ENCODE measurements around the gene ZNF385B. TPM values are rescaled to one million over a fixed set of nuclear protein-coding genes. Genes with fewer than 3 reads are reported as not detected.
A peak's percentile ranks its signal among the peaks of the same experiment; 100 is the strongest.

ZNF385B gene
- total RNA-seq, 1 experiment from 2014 or later, result 9.3 TPM

DNA sequence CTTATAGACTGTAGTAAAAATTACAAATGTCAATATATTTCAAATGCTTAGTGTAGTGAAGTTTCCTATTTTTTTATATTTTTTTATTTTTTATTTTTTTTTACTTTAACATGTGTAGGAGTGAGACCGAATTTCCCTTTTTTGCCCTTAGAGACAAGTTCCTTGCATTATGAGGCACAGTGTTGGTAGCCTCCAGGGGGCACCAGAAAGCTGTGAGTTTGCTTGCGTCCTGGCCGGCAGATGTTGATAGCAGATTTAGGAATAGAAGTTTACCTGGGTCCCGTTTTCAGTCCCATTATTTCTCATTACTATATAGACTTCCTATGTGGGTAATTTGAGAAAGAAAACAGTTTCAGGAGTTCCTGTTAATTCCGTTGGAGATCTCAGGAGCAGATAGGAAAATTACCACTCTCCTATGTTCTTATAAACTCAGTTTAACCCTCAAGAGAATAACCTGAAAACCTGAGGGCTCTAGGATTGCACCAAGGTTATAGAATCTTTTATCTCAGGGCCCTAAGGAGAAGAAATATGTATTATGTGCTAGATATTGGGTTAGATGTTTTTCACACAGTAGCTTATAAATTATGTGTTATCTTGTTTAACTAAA lies 439.3 kb downstream of the ZNF385B start:
- H3K4me2 ChIP-seq (ENCODE audit: low read length), result no peak overlapping the region
- no peak overlapping the region for H3K9ac ChIP-seq (ENCODE audit: low read length)
- no peaks in the 10 kb centered on the region for H3K27me3 ChIP-seq (ENCODE audit: insufficient read depth, low read length)
- TF ChIP-seq YY1 (IDR thresholded peaks at IDR 0.05; ENCODE audit: extremely low read depth, insufficient replicate concordance, low read depth, low read length), result peak; percentile 12
- TF ChIP-seq SIN3A (IDR thresholded peaks at IDR 0.05; ENCODE audit: low read depth), result no peak
- TF ChIP-seq CTCF (IDR thresholded peaks at IDR 0.05 in 2 of 3, conservative IDR thresholded peaks at IDR 0.05 in 1 of 3; ENCODE audit: borderline replicate concordance in 1 of 3, insufficient read depth in 1 of 3, low read depth in 2 of 3, low read length in 2 of 3), result peak; percentile 76 to 89 (median 86)
- TF ChIP-seq RAD21 (IDR thresholded peaks at IDR 0.05; ENCODE audit: low read depth), result peak; percentile 87
- no peaks in the 10 kb centered on the region for H4K20me1 ChIP-seq (ENCODE audit: insufficient read depth)
- no TSS peak for BruUV-seq (replicated peaks)
- POLR2A ChIA-PET, result interaction anchor here (1.4 kb wide), 1 partner anchor 11 kb away, joined by 3 read pairs; no protein-coding TSS in a partner anchor
- no peak overlapping the region for H3K27ac ChIP-seq (ENCODE audit: low read depth, low read length)
- H3K79me2 ChIP-seq (ENCODE audit: insufficient read depth, low read length), result no peaks in the 10 kb centered on the region
- H3K4me1 ChIP-seq (ENCODE audit: control insufficient read depth in 1 of 2, insufficient read depth in 2 of 2, low read length in 2 of 2), result no peaks in the 10 kb centered on the region
- H3K36me3 ChIP-seq (ENCODE audit: control insufficient read depth in 1 of 2, insufficient read depth in 2 of 2, low read length in 2 of 2), result no peaks in the 10 kb centered on the region
- peak overlapping the region; percentile 77 for H2AFZ ChIP-seq (ENCODE audit: low read depth, low read length, poor library complexity, severe bottlenecking)
- DNase-seq (ENCODE audit: low read depth, low spot score) (peak; percentile 58), ATAC-seq (peak; percentile 93)
- RAD21 ChIA-PET (ENCODE audit: low non-redundant PET in 1 of 2, low total read pairs in 2 of 2, uncharacterized antibody in 2 of 2, unreplicated experiment in 2 of 2), result interaction anchor here in 1 of 2 experiments (0.7 kb wide), 1 partner anchor 11 kb away, joined by 3 read pairs; no protein-coding TSS in a partner anchor
- no peaks in the 10 kb centered on the region for H3K9me3 ChIP-seq (ENCODE audit: control insufficient read depth in 1 of 2, insufficient read depth in 1 of 2, low read depth in 1 of 2, low read length in 2 of 2)
- CTCF ChIA-PET, result interaction anchor here (0.7 to 4.6 kb wide), 11 partner anchors 11 to 655 kb away, joined by 3 to 29 read pairs (median 4); no protein-coding TSS in a partner anchor
- no peaks in the 10 kb centered on the region for H3K9me2 ChIP-seq (ENCODE audit: insufficient read depth)
- H3K4me3 ChIP-seq (replicated peaks in 1 of 2; ENCODE audit: low read depth in 1 of 2, low read length in 2 of 2), result no peak overlapping the region
- intact Hi-C loops (cut with micrococcal nuclease), result loop anchor here (1.0 to 10.0 kb wide), 3 partner anchors 329 to 655 kb away; no protein-coding TSS in a partner anchor

DNA sequence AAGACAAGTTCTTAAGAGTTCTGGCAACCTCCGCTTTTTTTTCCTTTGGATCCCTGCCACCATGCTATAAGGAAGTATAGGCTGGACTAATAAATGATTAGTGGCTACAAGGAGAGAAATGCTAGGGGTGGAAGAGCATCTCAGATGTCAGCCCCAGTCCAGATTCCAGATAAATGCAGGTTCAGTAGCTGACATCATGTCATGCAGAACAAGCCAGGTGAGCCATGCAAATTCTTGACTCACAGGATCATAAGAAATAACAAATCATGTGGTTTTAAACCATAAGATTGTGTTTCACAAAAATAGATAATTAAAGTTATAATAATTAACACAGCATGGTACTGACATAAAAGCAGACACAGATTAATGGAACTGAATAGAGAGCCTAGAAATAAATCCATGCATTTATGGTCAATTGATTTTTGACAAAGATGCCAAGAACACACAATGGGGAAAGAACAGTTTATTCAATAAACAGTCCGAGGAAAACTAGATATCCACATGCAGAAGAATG lies 443.9 kb downstream of the ZNF385B start:
- POLR2A ChIA-PET, result no interaction called here
- no TSS peak for BruUV-seq (replicated peaks)
- CTCF ChIA-PET, result no interaction called here
- TF ChIP-seq ZFX (IDR thresholded peaks at IDR 0.05) (no peak), MAX (IDR thresholded peaks at IDR 0.05) (no peak), POLR2A (IDR thresholded peaks at IDR 0.05; ENCODE audit: borderline replicate concordance, extremely low read depth, insufficient read depth, insufficient read length) (no peak), ZBTB33 (IDR thresholded peaks at IDR 0.05; ENCODE audit: extremely low read depth, insufficient replicate concordance, low read length) (no peak), POLR2AphosphoS5 (IDR thresholded peaks at IDR 0.05; ENCODE audit: low read depth, low read length) (no peak), CEBPB (IDR thresholded peaks at IDR 0.05; ENCODE audit: low read depth) (no peak), FOSL1 (IDR thresholded peaks at IDR 0.05; ENCODE audit: low read depth) (no peak), EZH2 (IDR thresholded peaks at IDR 0.05) (no peak), JUND (IDR thresholded peaks at IDR 0.05) (no peak), SP1 (IDR thresholded peaks at IDR 0.05; ENCODE audit: low read depth) (no peak), ELF1 (IDR thresholded peaks at IDR 0.05; ENCODE audit: borderline replicate concordance, low read depth) (no peak), SIN3A (IDR thresholded peaks at IDR 0.05; ENCODE audit: low read depth) (no peak)

More for the DNA sequence above, 443.9 kb downstream of the ZNF385B start:
- DNase-seq (ENCODE audit: low read depth, low spot score) (no peak), ATAC-seq (no peak)
- no peaks in the 10 kb centered on the region for H3K36me3 ChIP-seq (ENCODE audit: control insufficient read depth in 1 of 2, insufficient read depth in 2 of 2, low read length in 2 of 2)
- no peak overlapping the region for H2AFZ ChIP-seq (ENCODE audit: low read depth, low read length, poor library complexity, severe bottlenecking)
- intact Hi-C loops (cut with micrococcal nuclease), result loop anchor here (10.0 kb wide), 2 partner anchors 203 to 623 kb away; no protein-coding TSS in a partner anchor
- H3K9me3 ChIP-seq (ENCODE audit: control insufficient read depth in 1 of 2, insufficient read depth in 1 of 2, low read depth in 1 of 2, low read length in 2 of 2), result no peaks in the 10 kb centered on the region
- H3K4me2 ChIP-seq (ENCODE audit: low read length), result no peak overlapping the region
- no peaks in the 10 kb centered on the region for H3K79me2 ChIP-seq (ENCODE audit: insufficient read depth, low read length)
- H4K20me1 ChIP-seq (ENCODE audit: insufficient read depth), result no peaks in the 10 kb centered on the region
- H3K9ac ChIP-seq (ENCODE audit: low read length), result no peak overlapping the region
- H3K27ac ChIP-seq (ENCODE audit: low read depth, low read length), result no peak overlapping the region
- H3K9me2 ChIP-seq (ENCODE audit: insufficient read depth), result no peaks in the 10 kb centered on the region
- no peak overlapping the region for H3K4me3 ChIP-seq (replicated peaks in 1 of 2; ENCODE audit: low read depth in 1 of 2, low read length in 2 of 2)
- no peaks in the 10 kb centered on the region for H3K27me3 ChIP-seq (ENCODE audit: insufficient read depth, low read length)
- RAD21 ChIA-PET (ENCODE audit: low non-redundant PET in 1 of 2, low total read pairs in 2 of 2, uncharacterized antibody in 2 of 2, unreplicated experiment in 2 of 2), result no interaction called here
- no peaks in the 10 kb centered on the region for H3K4me1 ChIP-seq (ENCODE audit: control insufficient read depth in 1 of 2, insufficient read depth in 2 of 2, low read length in 2 of 2)

All from HCT116 (cell line).